GM23338 (cell line): Measurements from ENCODE around the gene BRD7.

Experiments
- CREB1 ChIP-seq: fragments of 250-450 bp; sonication (Bioruptor Pico); IDR thresholded peaks from 2 replicates; pipeline ENCODE4 v1.5.0; 2020; ENCODE audit warnings: low read depth, mild to moderate bottlenecking, moderate library complexity
- EZH2 ChIP-seq: fragments of 200-600 bp; sonication (generic); IDR thresholded peaks from one replicate; pipeline ENCODE4 v1.8.0; 2017; ENCODE audit warnings: antibody characterized with exemption, mild to moderate bottlenecking, low read depth; ENCODE audit not compliant: unreplicated experiment
- EZH2phosphoT487 ChIP-seq: fragments of 200-600 bp; sonication (generic); IDR thresholded peaks from one replicate; pipeline ENCODE4 v1.8.1; 2018; ENCODE audit warnings: antibody characterized with exemption; ENCODE audit not compliant: unreplicated experiment
- JUNB ChIP-seq: IDR thresholded peaks from one replicate; pipeline ENCODE4 v1.6.1; 2016; ENCODE audit warnings: antibody characterized with exemption; ENCODE audit not compliant: unreplicated experiment
- POLR2AphosphoS5 ChIP-seq: IDR thresholded peaks from 2 replicates; pipeline ENCODE4 v1.6.1; 2016; ENCODE audit warnings: antibody characterized with exemption, low read depth
- REST ChIP-seq: IDR thresholded peaks from one replicate; pipeline ENCODE4 v1.6.1; 2018; ENCODE audit warnings: antibody characterized with exemption; ENCODE audit not compliant: unreplicated experiment
- STAT1 ChIP-seq: IDR thresholded peaks from one replicate; pipeline ENCODE4 v1.6.1; 2016; ENCODE audit warnings: antibody characterized with exemption; ENCODE audit not compliant: unreplicated experiment
- ZNF114 ChIP-seq: fragments of 250-450 bp; sonication (Bioruptor Pico); IDR thresholded peaks from 2 replicates; pipeline ENCODE4 v1.5.0; 2020; ENCODE audit warnings: mild to moderate bottlenecking, moderate library complexity
- TF ChIP-seq, protein P1 (sequence below), 2 experiments: fragments of 200-600 bp in 1 of 2; sonication (generic) in 1 of 2; conservative IDR thresholded peaks; 2 replicates each; pipeline versions ENCODE4 v1.5.1 to v1.6.1; 2016 to 2017; ENCODE audit warnings: antibody characterized with exemption in 2 of 2, low read depth in 2 of 2, mild to moderate bottlenecking in 2 of 2, moderate library complexity in 1 of 2

GRCh38 chr16:50340578-50340977, 28.2 kb downstream of the BRD7 start:
- TF ChIP-seq, protein P1, sequence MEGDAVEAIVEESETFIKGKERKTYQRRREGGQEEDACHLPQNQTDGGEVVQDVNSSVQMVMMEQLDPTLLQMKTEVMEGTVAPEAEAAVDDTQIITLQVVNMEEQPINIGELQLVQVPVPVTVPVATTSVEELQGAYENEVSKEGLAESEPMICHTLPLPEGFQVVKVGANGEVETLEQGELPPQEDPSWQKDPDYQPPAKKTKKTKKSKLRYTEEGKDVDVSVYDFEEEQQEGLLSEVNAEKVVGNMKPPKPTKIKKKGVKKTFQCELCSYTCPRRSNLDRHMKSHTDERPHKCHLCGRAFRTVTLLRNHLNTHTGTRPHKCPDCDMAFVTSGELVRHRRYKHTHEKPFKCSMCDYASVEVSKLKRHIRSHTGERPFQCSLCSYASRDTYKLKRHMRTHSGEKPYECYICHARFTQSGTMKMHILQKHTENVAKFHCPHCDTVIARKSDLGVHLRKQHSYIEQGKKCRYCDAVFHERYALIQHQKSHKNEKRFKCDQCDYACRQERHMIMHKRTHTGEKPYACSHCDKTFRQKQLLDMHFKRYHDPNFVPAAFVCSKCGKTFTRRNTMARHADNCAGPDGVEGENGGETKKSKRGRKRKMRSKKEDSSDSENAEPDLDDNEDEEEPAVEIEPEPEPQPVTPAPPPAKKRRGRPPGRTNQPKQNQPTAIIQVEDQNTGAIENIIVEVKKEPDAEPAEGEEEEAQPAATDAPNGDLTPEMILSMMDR (conservative IDR thresholded peaks at IDR 0.05; ENCODE audit: low read depth in 2 of 2) = no peak
- TF ChIP-seq EZH2phosphoT487 (no peak), STAT1 (no peak), CREB1 (CRISPR knock-in tag) (no peak), POLR2AphosphoS5 (no peak), EZH2 (no peak), REST (no peak), JUNB (no peak), ZNF114 (CRISPR knock-in tag) (no peak)
